SK-N-SH (cell line): ENCODE data around the gene LRRC25. TPM values are rescaled to one million over a fixed set of nuclear protein-coding genes. Genes with fewer than 3 reads are reported as not detected.

Source experiments
- CTCF ChIA-PET: fragments of 300-600, 350-600 bp; formaldehyde crosslinking; extraction: SDS; loops from one replicate; lab custom pipeline; 2021; lab: Yijun Ruan, JAX
- POLR2A ChIA-PET: fragments of 350-600 bp; sonication (Branson Sonifier 250); formaldehyde crosslinking; extraction: SDS; loops from one replicate; lab custom pipeline; 2020; ENCODE audit warnings: antibody characterized with exemption, inconsistent platforms; lab: Yijun Ruan, JAX
- DNase-seq: peaks from one replicate; pipeline ENCODE4 v3.0.0; 2012
- H2AFZ ChIP-seq: fragments of 200-600 bp; sonication (generic); 2 replicates; pipeline ENCODE4 v1.8.1; 2016; ENCODE audit warnings: antibody characterized with exemption, mild to moderate bottlenecking, low read depth
- H3F3A ChIP-seq: fragments of 200-600 bp; sonication (generic); replicated peaks from 2 replicates; pipeline ENCODE3; 2016; ENCODE audit warnings: antibody characterized with exemption, mild to moderate bottlenecking; ENCODE audit not compliant: insufficient read depth
- H3K27ac ChIP-seq, 2 experiments: fragments of 200-500 bp in 1 of 2; fragments of 200-600 bp in 1 of 2; sonication (Bioruptor generic) in 1 of 2; sonication (generic), shearing (Covaris generic) in 1 of 2; 2 replicates each; pipeline versions ENCODE4 v1.5.1 to v1.6.1; 2014 to 2016; ENCODE audit warnings: low read depth in 2 of 2, inconsistent platforms in 1 of 2, low read length in 1 of 2, mild to moderate bottlenecking in 1 of 2, mixed read lengths in 1 of 2
- H3K27me3 ChIP-seq: fragments of 200-600 bp; sonication (generic), shearing (Covaris generic); 2 replicates; pipeline ENCODE4 v1.6.1; 2016; ENCODE audit warnings: mixed run types; ENCODE audit not compliant: insufficient read depth
- H3K36me3 ChIP-seq, 2 experiments: fragments of 200-500 bp in 1 of 2; fragments of 200-600 bp in 1 of 2; sonication (Bioruptor generic) in 1 of 2; sonication (generic) in 1 of 2; replicated peaks in 1 of 2; 2 replicates each; pipeline versions ENCODE3 to v1.5.1; 2014 to 2016; ENCODE audit warnings: low read length in 1 of 2, mild to moderate bottlenecking in 1 of 2; ENCODE audit not compliant: insufficient read depth in 2 of 2, control insufficient read depth in 1 of 2
- H3K4me1 ChIP-seq, 2 experiments: fragments of 200-500 bp in 1 of 2; fragments of 200-600 bp in 1 of 2; sonication (Bioruptor generic) in 1 of 2; sonication (generic), shearing (Covaris generic) in 1 of 2; 2 replicates each; pipeline versions ENCODE4 v1.5.1 to v1.6.1; 2014 to 2016; ENCODE audit warnings: low read depth in 1 of 2, low read length in 1 of 2, mixed run types in 1 of 2; ENCODE audit not compliant: insufficient read depth in 2 of 2, control insufficient read depth in 1 of 2
- H3K4me2 ChIP-seq: fragments of 200-600 bp; sonication (generic), shearing (Covaris generic); 2 replicates; pipeline ENCODE4 v1.6.1; 2017; ENCODE audit warnings: mixed run types
- H3K4me3 ChIP-seq, 2 experiments: fragments of 200-500 bp in 1 of 2; fragments of 200-600 bp in 1 of 2; sonication (Bioruptor generic) in 1 of 2; sonication (generic), shearing (Covaris generic) in 1 of 2; 2 replicates each; pipeline versions ENCODE4 v1.5.1 to v1.8.1; 2014 to 2016; ENCODE audit warnings: low read depth in 2 of 2, inconsistent platforms in 1 of 2, low read length in 1 of 2, mild to moderate bottlenecking in 1 of 2, mixed read lengths in 1 of 2, moderate library complexity in 1 of 2
- H3K79me2 ChIP-seq: fragments of 200-600 bp; sonication (generic); 2 replicates; pipeline ENCODE4 v1.8.1; 2017; ENCODE audit warnings: mild to moderate bottlenecking; ENCODE audit not compliant: insufficient read depth
- H3K9ac ChIP-seq: fragments of 200-600 bp; sonication (generic); 2 replicates; pipeline ENCODE4 v1.6.1; 2017; ENCODE audit warnings: mixed run types
- H3K9me2 ChIP-seq: fragments of 200-600 bp; sonication (generic); 2 replicates; pipeline ENCODE4 v1.6.1; 2017; ENCODE audit warnings: mixed run types
- H3K9me3 ChIP-seq: fragments of 200-600 bp; sonication (generic); 2 replicates; pipeline ENCODE4 v1.6.1; 2017; ENCODE audit warnings: mixed run types, mild to moderate bottlenecking, moderate library complexity
- H4K20me1 ChIP-seq: fragments of 200-600 bp; sonication (generic); 2 replicates; pipeline ENCODE4 v1.6.1; 2017; ENCODE audit warnings: mild to moderate bottlenecking, mixed run types; ENCODE audit not compliant: insufficient read depth
- CHD2 ChIP-seq: fragments of 150-350 bp; IDR thresholded peaks from 2 replicates; pipeline ENCODE4 v1.6.1; 2018; ENCODE audit warnings: low read length; ENCODE audit not compliant: partially characterized antibody
- ELF1 ChIP-seq: IDR thresholded peaks from 2 replicates; pipeline ENCODE4 v1.4.0; 2012
- EP300 ChIP-seq, 2 experiments: IDR thresholded peaks; 2 replicates each; pipeline versions ENCODE4 v1.4.0 to v1.6.1; 2012; ENCODE audit warnings: borderline replicate concordance in 1 of 2, low read depth in 1 of 2, low read length in 1 of 2
- EZH2phosphoT487 ChIP-seq: fragments of 200-600 bp; sonication (generic); IDR thresholded peaks from 2 replicates; pipeline ENCODE4 v1.6.1; 2017; ENCODE audit warnings: low read depth, mixed run types, mild to moderate bottlenecking, antibody characterized with exemption, moderate library complexity, borderline replicate concordance
- FOXM1 ChIP-seq: IDR thresholded peaks from 2 replicates; pipeline ENCODE4 v1.4.0; 2012; ENCODE audit warnings: low read depth, mild to moderate bottlenecking
- GABPA ChIP-seq: IDR thresholded peaks from 2 replicates; pipeline ENCODE4 v1.4.0; 2012; ENCODE audit warnings: low read depth, mild to moderate bottlenecking
- GATA2 ChIP-seq: sonication (generic); formaldehyde crosslinking; IDR thresholded peaks from 2 replicates; pipeline ENCODE4 v1.5.0; 2020; ENCODE audit warnings: mild to moderate bottlenecking, missing genetic modification reagents
- JUND ChIP-seq: IDR thresholded peaks from 2 replicates; pipeline ENCODE4 v1.4.0; 2012
- RAD21 ChIP-seq: IDR thresholded peaks from 2 replicates; pipeline ENCODE4 v1.6.1; 2012; ENCODE audit warnings: mild to moderate bottlenecking, low read length
- SIN3A ChIP-seq: IDR thresholded peaks from 2 replicates; pipeline ENCODE4 v1.6.1; 2012; ENCODE audit warnings: low read depth, mild to moderate bottlenecking, low read length, moderate library complexity, borderline replicate concordance
- SMC3 ChIP-seq: IDR thresholded peaks from 2 replicates; pipeline ENCODE4 v1.6.1; 2012; ENCODE audit warnings: low read depth, low read length, improper control_type of control experiment
- TAF1 ChIP-seq: IDR thresholded peaks from 2 replicates; pipeline ENCODE4 v1.6.1; 2012; ENCODE audit warnings: low read depth, mild to moderate bottlenecking, low read length, moderate library complexity, borderline replicate concordance
- TEAD4 ChIP-seq: IDR thresholded peaks from 2 replicates; pipeline ENCODE4 v1.4.0; 2012; ENCODE audit warnings: mild to moderate bottlenecking, borderline replicate concordance; ENCODE audit not compliant: insufficient read depth
- WGBS: methylation state at CpG from one replicate; pipeline ENCODE4 v1.1.6; 2017; ENCODE audit warnings: low lambda C conversion rate; 5-methylcytosine and 5-hydroxymethylcytosine counted together
- polyA plus RNA-seq, 3 experiments: library from polyadenylated mRNA; depleted of rRNA; stranded (reverse); fragments of >200 nt; gene quantifications; 2 replicates each; pipeline ENCODE4 v1.2.3, GENCODE V29; 2012
- TF ChIP-seq, protein P1 (sequence below): IDR thresholded peaks from 2 replicates; pipeline ENCODE4 v1.4.0; 2012; ENCODE audit warnings: low read depth, borderline replicate concordance
- TF ChIP-seq, protein P2 (sequence below): IDR thresholded peaks from 2 replicates; pipeline ENCODE4 v1.4.0; 2012; ENCODE audit warnings: low read depth
- TF ChIP-seq, protein P3 (sequence below): fragments of 200-600 bp; sonication (generic); IDR thresholded peaks from 2 replicates; pipeline ENCODE4 v1.6.1; 2017; ENCODE audit warnings: antibody characterized with exemption, mild to moderate bottlenecking, moderate library complexity
- TF ChIP-seq, protein P4 (sequence below): IDR thresholded peaks from 2 replicates; pipeline ENCODE4 v1.4.0; 2012; ENCODE audit warnings: low read depth, borderline replicate concordance
- TF ChIP-seq, protein P5 (sequence below): IDR thresholded peaks from 2 replicates; pipeline ENCODE4; 2012
- TF ChIP-seq, protein P6 (sequence below): fragments of 150-350 bp; IDR thresholded peaks from 2 replicates; pipeline ENCODE4 v1.6.1; 2017; ENCODE audit warnings: antibody characterized with exemption, low read length, low read depth, borderline replicate concordance
- TF ChIP-seq, protein P7 (sequence below): IDR thresholded peaks from 2 replicates; pipeline ENCODE4 v1.6.1; 2012; ENCODE audit warnings: mild to moderate bottlenecking, low read depth, low read length, moderate library complexity

Gene LRRC25
- polyA plus RNA-seq, 1 of the 3 experiments (the other 2 are of a cell fraction): not detected

DNA sequence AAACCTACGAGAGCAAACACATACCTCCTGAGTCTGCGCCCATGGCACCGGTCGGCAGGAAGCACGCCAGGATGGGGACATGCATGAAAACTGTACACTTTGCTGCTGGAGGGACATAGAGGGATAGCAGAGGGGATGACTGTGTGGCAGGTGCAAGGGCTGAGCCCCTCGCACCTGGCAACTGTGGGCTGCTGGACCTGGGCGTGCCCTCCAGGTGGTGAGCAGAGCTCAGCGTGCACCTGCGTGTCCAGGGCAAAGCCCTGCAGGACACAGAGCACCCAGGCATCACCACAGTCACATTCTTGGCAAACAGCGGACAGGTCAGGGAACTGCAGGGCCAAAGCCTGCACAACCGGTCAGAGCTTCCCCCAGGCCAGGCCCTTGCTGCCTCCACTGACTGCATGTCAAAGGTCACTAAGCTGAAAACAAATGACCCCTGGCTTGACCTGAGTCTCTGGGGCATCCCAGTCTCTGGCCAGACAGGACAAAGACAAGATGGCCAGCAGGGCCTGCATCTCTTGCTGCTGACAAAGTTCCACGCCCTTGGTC is 49.5 kb upstream of the LRRC25 start:
- DNase-seq: no peak
- no peak overlapping the region for H2AFZ ChIP-seq
- H3K9ac ChIP-seq: no peak overlapping the region
- H3K4me2 ChIP-seq: no peak overlapping the region
- peaks cover 7 to 46% of the 10 kb centered on the region in 2 experiments for H3K36me3 ChIP-seq
- no peaks in the 10 kb centered on the region for H3K9me3 ChIP-seq
- no peak overlapping the region for H3K4me3 ChIP-seq
- H3F3A ChIP-seq: peaks cover 5% of the 10 kb centered on the region
- H3K79me2 ChIP-seq: 0 out of 2 replicates have a peak, but pooled peaks cover 3% of the 10 kb centered on the region
- H3K27ac ChIP-seq: no peak overlapping the region
- CTCF ChIA-PET: interaction anchor here (0.9 to 13.5 kb wide), 4 partner anchors 11 to 400 kb away, joined by 3 to 215 read pairs (median 4); no protein-coding TSS in a partner anchor
- TF ChIP-seq, protein P1, sequence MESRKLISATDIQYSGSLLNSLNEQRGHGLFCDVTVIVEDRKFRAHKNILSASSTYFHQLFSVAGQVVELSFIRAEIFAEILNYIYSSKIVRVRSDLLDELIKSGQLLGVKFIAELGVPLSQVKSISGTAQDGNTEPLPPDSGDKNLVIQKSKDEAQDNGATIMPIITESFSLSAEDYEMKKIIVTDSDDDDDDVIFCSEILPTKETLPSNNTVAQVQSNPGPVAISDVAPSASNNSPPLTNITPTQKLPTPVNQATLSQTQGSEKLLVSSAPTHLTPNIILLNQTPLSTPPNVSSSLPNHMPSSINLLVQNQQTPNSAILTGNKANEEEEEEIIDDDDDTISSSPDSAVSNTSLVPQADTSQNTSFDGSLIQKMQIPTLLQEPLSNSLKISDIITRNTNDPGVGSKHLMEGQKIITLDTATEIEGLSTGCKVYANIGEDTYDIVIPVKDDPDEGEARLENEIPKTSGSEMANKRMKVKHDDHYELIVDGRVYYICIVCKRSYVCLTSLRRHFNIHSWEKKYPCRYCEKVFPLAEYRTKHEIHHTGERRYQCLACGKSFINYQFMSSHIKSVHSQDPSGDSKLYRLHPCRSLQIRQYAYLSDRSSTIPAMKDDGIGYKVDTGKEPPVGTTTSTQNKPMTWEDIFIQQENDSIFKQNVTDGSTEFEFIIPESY: no peak
- TF ChIP-seq, protein P2, sequence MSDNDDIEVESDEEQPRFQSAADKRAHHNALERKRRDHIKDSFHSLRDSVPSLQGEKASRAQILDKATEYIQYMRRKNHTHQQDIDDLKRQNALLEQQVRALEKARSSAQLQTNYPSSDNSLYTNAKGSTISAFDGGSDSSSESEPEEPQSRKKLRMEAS: no peak
- TF ChIP-seq CHD2 (no peak), EP300 (IDR thresholded peaks at IDR 0.05; ENCODE audit: borderline replicate concordance in 1 of 2, low read depth in 1 of 2, low read length in 1 of 2) (no peak), JUND (no peak), RAD21 (no peak), ELF1 (no peak), GATA2 (CRISPR knock-in tag) (no peak), SMC3 (no peak), FOXM1 (no peak), GABPA (no peak), SIN3A (no peak), TAF1 (no peak), EZH2phosphoT487 (no peak), TEAD4 (no peak)
- TF ChIP-seq, protein P3, sequence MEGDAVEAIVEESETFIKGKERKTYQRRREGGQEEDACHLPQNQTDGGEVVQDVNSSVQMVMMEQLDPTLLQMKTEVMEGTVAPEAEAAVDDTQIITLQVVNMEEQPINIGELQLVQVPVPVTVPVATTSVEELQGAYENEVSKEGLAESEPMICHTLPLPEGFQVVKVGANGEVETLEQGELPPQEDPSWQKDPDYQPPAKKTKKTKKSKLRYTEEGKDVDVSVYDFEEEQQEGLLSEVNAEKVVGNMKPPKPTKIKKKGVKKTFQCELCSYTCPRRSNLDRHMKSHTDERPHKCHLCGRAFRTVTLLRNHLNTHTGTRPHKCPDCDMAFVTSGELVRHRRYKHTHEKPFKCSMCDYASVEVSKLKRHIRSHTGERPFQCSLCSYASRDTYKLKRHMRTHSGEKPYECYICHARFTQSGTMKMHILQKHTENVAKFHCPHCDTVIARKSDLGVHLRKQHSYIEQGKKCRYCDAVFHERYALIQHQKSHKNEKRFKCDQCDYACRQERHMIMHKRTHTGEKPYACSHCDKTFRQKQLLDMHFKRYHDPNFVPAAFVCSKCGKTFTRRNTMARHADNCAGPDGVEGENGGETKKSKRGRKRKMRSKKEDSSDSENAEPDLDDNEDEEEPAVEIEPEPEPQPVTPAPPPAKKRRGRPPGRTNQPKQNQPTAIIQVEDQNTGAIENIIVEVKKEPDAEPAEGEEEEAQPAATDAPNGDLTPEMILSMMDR: no peak
- TF ChIP-seq, protein P4, sequence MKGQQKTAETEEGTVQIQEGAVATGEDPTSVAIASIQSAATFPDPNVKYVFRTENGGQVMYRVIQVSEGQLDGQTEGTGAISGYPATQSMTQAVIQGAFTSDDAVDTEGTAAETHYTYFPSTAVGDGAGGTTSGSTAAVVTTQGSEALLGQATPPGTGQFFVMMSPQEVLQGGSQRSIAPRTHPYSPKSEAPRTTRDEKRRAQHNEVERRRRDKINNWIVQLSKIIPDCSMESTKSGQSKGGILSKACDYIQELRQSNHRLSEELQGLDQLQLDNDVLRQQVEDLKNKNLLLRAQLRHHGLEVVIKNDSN: no peak
- TF ChIP-seq, protein P5, sequence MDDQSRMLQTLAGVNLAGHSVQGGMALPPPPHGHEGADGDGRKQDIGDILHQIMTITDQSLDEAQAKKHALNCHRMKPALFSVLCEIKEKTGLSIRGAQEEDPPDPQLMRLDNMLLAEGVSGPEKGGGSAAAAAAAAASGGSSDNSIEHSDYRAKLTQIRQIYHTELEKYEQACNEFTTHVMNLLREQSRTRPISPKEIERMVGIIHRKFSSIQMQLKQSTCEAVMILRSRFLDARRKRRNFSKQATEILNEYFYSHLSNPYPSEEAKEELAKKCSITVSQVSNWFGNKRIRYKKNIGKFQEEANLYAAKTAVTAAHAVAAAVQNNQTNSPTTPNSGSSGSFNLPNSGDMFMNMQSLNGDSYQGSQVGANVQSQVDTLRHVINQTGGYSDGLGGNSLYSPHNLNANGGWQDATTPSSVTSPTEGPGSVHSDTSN: no peak
- TF ChIP-seq, protein P6, sequence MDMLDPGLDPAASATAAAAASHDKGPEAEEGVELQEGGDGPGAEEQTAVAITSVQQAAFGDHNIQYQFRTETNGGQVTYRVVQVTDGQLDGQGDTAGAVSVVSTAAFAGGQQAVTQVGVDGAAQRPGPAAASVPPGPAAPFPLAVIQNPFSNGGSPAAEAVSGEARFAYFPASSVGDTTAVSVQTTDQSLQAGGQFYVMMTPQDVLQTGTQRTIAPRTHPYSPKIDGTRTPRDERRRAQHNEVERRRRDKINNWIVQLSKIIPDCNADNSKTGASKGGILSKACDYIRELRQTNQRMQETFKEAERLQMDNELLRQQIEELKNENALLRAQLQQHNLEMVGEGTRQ: no peak
- TF ChIP-seq, protein P7, sequence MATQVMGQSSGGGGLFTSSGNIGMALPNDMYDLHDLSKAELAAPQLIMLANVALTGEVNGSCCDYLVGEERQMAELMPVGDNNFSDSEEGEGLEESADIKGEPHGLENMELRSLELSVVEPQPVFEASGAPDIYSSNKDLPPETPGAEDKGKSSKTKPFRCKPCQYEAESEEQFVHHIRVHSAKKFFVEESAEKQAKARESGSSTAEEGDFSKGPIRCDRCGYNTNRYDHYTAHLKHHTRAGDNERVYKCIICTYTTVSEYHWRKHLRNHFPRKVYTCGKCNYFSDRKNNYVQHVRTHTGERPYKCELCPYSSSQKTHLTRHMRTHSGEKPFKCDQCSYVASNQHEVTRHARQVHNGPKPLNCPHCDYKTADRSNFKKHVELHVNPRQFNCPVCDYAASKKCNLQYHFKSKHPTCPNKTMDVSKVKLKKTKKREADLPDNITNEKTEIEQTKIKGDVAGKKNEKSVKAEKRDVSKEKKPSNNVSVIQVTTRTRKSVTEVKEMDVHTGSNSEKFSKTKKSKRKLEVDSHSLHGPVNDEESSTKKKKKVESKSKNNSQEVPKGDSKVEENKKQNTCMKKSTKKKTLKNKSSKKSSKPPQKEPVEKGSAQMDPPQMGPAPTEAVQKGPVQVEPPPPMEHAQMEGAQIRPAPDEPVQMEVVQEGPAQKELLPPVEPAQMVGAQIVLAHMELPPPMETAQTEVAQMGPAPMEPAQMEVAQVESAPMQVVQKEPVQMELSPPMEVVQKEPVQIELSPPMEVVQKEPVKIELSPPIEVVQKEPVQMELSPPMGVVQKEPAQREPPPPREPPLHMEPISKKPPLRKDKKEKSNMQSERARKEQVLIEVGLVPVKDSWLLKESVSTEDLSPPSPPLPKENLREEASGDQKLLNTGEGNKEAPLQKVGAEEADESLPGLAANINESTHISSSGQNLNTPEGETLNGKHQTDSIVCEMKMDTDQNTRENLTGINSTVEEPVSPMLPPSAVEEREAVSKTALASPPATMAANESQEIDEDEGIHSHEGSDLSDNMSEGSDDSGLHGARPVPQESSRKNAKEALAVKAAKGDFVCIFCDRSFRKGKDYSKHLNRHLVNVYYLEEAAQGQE: no peak
- WGBS: 95% methylated on average over 4 of the region's 12 CpGs
- peaks cover 3% of the 10 kb centered on the region for H4K20me1 ChIP-seq
- H3K4me1 ChIP-seq: peaks cover 0 to 2% of the 10 kb centered on the region in 2 experiments; a peak in 1 of 4 replicates
- no peaks in the 10 kb centered on the region for H3K27me3 ChIP-seq
- no peaks in the 10 kb centered on the region for H3K9me2 ChIP-seq
- POLR2A ChIA-PET: no interaction called here
